ENCODE measurements around the gene ATP7B. TPM values are rescaled to one million over a fixed set of nuclear protein-coding genes. Genes with fewer than 3 reads are reported as not detected.

The ATP7B gene
- total RNA-seq, 1 experiment from 2014 or later = 5.6 TPM

GRCh38 chr13:51956717-51957116 lies 54.5 kb downstream of the ATP7B start:
- H3K4me3 Mint-ChIP-seq (ENCODE audit: low read depth, unreplicated experiment) = no peak overlapping the region
- H3K27me3 Mint-ChIP-seq (ENCODE audit: unreplicated experiment) = peaks cover 2% of the 10 kb centered on the region
- H3K36me3 Mint-ChIP-seq (ENCODE audit: insufficient read depth, unreplicated experiment) = no peaks in the 10 kb centered on the region
- no peaks in the 10 kb centered on the region for H3K9me3 Mint-ChIP-seq (ENCODE audit: low read depth, unreplicated experiment)
- CTCF ChIA-PET = no interaction called here
- H3K27ac Mint-ChIP-seq (ENCODE audit: unreplicated experiment) = no peak overlapping the region
- peaks cover 10% of the 10 kb centered on the region for H3K4me1 Mint-ChIP-seq (ENCODE audit: low read depth, unreplicated experiment)
- intact Hi-C loops (cut with micrococcal nuclease; ENCODE audit: unreplicated experiment) = no loop called here
- TF ChIP-seq, protein P1, sequence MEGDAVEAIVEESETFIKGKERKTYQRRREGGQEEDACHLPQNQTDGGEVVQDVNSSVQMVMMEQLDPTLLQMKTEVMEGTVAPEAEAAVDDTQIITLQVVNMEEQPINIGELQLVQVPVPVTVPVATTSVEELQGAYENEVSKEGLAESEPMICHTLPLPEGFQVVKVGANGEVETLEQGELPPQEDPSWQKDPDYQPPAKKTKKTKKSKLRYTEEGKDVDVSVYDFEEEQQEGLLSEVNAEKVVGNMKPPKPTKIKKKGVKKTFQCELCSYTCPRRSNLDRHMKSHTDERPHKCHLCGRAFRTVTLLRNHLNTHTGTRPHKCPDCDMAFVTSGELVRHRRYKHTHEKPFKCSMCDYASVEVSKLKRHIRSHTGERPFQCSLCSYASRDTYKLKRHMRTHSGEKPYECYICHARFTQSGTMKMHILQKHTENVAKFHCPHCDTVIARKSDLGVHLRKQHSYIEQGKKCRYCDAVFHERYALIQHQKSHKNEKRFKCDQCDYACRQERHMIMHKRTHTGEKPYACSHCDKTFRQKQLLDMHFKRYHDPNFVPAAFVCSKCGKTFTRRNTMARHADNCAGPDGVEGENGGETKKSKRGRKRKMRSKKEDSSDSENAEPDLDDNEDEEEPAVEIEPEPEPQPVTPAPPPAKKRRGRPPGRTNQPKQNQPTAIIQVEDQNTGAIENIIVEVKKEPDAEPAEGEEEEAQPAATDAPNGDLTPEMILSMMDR (IDR thresholded peaks at IDR 0.05; ENCODE audit: unreplicated experiment) = no peak
- BruUV-seq (replicated peaks) = no TSS peak
- no peak for DNase-seq

GRCh38 chr13:51955816-51956603 lies 55.2 kb downstream of the ATP7B start:
- BruUV-seq (replicated peaks) = no TSS peak
- Mint-ChIP-seq H3K4me3 (ENCODE audit: low read depth, unreplicated experiment) (no peak overlapping the region), H3K9me3 (ENCODE audit: low read depth, unreplicated experiment) (no peaks in the 10 kb centered on the region), H3K27ac (ENCODE audit: unreplicated experiment) (no peak overlapping the region), H3K4me1 (ENCODE audit: low read depth, unreplicated experiment) (peaks cover 10% of the 10 kb centered on the region), H3K36me3 (ENCODE audit: insufficient read depth, unreplicated experiment) (no peaks in the 10 kb centered on the region), H3K27me3 (ENCODE audit: unreplicated experiment) (peaks cover 9% of the 10 kb centered on the region)
- TF ChIP-seq, protein P1 (IDR thresholded peaks at IDR 0.05; ENCODE audit: unreplicated experiment) = no peak
- intact Hi-C loops (cut with micrococcal nuclease; ENCODE audit: unreplicated experiment) = no loop called here
- CTCF ChIA-PET = no interaction called here
- DNase-seq = no peak

DNA sequence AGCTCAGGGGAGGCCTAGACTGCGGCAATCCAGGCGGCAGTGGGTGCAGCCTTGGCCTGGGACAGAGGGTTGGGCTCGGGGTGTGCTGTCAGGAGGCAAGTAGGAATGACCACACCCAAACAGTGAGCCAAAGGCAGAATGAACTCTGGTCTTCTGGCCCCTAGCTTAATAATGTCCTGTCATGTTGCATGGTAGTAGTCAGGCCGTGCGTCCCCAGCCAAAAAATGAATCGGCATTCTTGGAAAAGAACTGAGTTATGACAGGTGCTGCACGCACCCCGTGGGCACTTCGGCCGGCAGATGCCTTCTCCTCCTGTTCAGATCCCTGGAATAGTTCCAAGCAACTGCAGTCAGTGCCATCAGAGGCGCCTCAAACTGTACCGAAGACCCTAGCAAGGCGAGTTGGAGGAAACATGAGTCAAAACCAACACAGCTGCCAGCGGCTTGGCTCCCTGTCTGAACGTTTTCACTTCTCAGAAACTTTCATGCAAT lies 55.9 kb downstream of the ATP7B start:
- peaks cover 10% of the 10 kb centered on the region for H3K4me1 Mint-ChIP-seq (ENCODE audit: low read depth, unreplicated experiment)
- no peak overlapping the region for H3K4me3 Mint-ChIP-seq (ENCODE audit: low read depth, unreplicated experiment)
- TF ChIP-seq, protein P1 (IDR thresholded peaks at IDR 0.05; ENCODE audit: unreplicated experiment) = no peak
- H3K27ac Mint-ChIP-seq (ENCODE audit: unreplicated experiment) = no peak overlapping the region
- no peaks in the 10 kb centered on the region for H3K9me3 Mint-ChIP-seq (ENCODE audit: low read depth, unreplicated experiment)
- CTCF ChIA-PET = no interaction called here
- no TSS peak for BruUV-seq (replicated peaks)
- peaks cover 16% of the 10 kb centered on the region for H3K27me3 Mint-ChIP-seq (ENCODE audit: unreplicated experiment)
- H3K36me3 Mint-ChIP-seq (ENCODE audit: insufficient read depth, unreplicated experiment) = no peaks in the 10 kb centered on the region
- no peak for DNase-seq
- intact Hi-C loops (cut with micrococcal nuclease; ENCODE audit: unreplicated experiment) = no loop called here

GRCh38 chr13:51953347-51954195 lies 57.7 kb downstream of the ATP7B start:
- DNase-seq = no peak
- Mint-ChIP-seq H3K36me3 (ENCODE audit: insufficient read depth, unreplicated experiment) (no peaks in the 10 kb centered on the region), H3K4me3 (ENCODE audit: low read depth, unreplicated experiment) (no peak overlapping the region), H3K9me3 (ENCODE audit: low read depth, unreplicated experiment) (no peaks in the 10 kb centered on the region), H3K4me1 (ENCODE audit: low read depth, unreplicated experiment) (peaks cover 10% of the 10 kb centered on the region), H3K27me3 (ENCODE audit: unreplicated experiment) (peaks cover 19% of the 10 kb centered on the region), H3K27ac (ENCODE audit: unreplicated experiment) (no peak overlapping the region)
- intact Hi-C loops (cut with micrococcal nuclease; ENCODE audit: unreplicated experiment) = no loop called here
- TF ChIP-seq, protein P1 (IDR thresholded peaks at IDR 0.05; ENCODE audit: unreplicated experiment) = no peak
- BruUV-seq (replicated peaks) = no TSS peak
- CTCF ChIA-PET = no interaction called here
